DMS153 treated with DMSO at 0.1 percent for 48 hours (cell line): ENCODE data around the gene PLEKHM3.

Experiments used
- DNase-seq: peaks from one replicate; lab custom pipeline; 2025; ENCODE audit not compliant: unreplicated experiment; lab: John Stamatoyannopoulos, UW

The PLEKHM3 gene

GRCh38 chr2:207892716-207893402, 132.5 kb downstream of the PLEKHM3 start:
- DNase-seq: no peak

DNA sequence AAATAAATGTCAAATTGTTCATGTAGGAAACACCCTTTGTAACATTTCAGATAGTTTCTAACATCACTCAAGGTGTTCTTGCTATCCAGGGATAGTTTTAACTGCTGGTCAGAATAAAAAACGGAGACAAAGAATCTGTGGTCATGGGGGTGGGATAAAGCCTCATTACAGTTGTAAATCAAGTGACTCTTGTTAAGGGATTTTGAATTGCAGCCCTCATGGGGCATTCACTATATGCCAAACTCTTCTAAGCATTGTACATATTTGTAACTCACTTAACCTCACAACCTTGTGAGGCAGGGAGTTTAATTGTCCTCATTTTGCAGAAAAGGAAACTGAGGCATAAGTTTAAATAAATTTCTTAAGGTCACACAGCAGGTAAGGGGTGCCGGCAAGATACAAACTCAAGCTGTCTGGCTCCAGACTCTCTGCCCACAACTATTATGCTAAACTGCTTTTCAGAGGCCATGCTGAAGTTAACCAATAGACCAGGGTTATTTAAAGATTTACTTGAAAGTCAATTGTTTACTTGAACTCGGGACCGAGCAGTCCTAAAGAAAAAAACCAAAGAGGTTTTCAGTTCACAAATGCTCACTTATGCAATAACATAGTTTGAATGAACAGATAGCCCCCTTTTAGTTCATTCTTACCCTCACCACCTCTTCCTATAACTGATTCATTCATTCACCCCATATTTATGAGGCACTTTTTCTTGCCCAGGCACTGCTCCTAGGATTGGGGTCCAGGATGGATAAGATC, 134.1 kb downstream of the PLEKHM3 start:
- no peak for DNase-seq

DNA sequence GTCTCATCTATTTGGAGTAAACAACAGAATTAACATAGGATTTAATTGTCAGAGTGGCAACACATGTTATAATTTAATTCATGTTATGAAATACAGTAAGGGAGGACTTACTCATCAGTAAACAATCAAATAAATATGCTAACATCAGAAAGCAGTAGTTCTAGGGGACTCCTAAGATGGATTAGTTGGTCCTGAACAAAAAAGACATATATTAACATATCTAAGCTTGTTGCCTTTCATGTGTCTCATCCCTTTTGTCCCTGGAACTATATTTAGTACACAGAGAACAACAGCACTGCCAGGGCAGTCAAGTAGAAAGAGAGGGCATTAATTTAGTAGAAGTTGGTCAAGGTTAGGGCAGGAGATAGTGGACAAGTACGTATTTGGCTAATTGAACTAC, 137.8 kb downstream of the PLEKHM3 start:
- DNase-seq: no peak

DNA sequence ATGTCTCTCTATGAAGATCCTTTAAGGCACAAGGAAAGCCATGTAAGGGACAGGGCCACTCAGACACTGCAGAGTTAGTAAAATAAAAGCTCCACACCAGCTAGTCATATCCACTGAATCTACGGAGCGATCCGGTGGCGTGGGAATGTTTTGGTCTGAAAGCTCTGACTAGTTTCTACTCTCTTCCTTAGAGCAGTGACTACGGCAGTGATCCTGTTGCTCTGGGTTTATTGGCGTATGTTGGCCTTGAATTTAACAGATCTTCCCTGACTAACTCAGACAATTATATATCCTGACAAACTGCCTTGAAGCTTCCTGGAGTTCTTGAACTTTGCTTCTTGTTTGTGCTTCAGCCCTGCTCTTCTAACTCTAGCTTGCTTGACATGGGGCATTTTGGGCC, 140.3 kb downstream of the PLEKHM3 start:
- DNase-seq: no peak

DNA sequence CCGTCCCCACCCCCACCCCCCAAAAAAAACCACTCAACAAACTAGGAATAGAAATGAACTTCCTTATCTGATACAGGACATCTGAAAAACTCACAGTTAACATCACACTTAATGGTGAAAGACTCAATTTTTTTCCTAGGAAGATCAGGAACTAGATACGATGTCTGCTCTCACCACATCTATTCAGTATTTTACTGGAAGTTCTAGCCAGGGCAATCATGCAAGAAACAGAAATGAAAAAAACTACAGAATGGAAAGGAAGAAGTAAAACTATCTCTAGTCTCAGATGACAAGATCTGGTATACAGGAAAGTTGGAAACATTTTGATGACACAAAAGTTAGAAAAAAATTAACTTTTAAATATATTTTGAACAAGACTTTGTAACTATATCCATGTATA, 141.2 kb downstream of the PLEKHM3 start:
- no peak for DNase-seq

DNA sequence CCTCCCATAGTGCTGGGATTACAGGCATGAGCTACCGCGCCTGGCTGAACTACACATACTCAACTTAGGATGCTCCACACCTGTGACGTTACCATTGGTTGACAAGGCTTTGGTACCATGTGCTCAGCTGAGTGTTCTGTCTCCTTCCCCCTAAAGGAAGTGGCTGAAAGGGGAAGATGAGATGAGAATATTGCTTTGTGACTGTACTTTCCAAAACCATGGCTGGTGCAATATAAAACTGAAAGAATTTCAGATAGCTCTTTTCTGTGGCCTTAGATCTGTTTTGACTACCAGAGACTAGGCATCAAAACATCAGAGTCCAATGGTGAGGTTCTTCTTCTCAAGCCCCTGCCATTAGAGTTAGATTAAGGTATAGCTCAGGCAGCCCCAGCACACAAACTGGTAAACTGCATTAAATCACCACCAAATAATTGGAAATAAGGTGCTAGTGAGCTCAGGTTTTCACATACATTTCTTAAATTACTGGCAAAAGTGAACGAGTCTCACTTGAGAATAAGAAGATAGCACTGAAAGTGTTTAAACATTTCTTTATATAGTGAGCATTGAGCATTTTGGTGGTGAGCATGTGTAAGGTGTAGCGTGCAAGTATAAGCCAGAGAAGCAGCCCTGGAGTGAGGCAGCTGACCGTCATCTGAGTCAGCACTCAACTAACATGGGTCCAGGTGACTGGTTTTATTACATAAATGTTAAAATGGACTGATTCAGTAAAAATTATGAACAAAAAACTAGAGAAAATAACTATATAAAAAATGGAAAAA, 142.1 kb downstream of the PLEKHM3 start:
- no peak for DNase-seq

GRCh38 chr2:207881902-207882301, 143.4 kb downstream of the PLEKHM3 start:
- no peak for DNase-seq

DNA sequence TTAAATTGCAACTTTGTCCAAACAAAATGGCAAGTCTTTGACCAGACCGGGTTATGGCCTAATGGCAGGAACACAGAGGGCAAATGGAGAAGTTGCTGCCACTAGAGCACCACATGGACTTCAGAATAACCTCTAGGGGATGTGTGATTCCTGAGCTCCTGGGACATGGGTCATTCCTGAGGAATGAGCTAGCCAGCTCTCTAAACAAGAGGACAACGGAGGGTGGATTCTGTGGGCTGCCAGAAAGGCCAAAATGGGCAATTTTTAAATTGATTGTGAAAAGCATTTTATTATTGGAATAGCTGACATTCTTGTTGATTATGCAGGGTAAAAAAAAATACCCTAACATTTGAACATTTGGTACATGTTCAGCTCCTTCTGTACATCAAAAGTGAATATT, 145.8 kb downstream of the PLEKHM3 start:
- DNase-seq: no peak

DNA sequence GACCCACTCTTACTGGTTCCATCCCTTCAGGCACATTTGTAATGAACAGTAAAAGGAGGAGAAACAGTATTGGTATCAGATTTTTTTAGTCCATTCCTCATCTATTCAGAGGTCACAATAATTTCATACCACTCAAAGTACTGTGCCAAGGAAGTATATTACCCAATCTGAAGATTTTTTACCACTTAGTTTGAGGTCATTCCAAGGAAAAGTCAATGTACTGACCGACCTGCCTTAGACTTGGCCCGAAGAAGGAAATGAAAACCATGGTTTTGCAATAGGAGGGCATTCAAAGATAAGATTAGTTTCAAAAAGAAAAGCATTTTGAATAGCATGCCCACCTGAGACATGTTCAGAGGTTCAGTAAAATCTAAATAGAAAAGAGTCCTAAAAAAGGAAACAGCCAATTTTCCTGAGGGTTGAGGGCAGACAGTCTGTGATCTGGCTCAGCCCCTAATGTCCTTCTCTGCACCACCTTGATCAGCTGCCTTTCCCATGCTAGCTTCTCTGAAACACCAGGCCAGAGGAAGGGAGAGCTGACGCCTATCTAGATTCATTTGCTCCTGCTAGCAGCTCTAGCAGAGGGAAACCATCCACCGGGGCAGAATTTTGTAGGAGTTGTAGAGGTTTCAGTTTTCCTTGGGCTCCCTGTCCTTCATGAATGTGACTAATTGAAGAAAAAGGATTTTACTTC, 148.3 kb downstream of the PLEKHM3 start:
- no peak for DNase-seq

GRCh38 chr2:207875473-207876212, 149.7 kb downstream of the PLEKHM3 start:
- DNase-seq: no peak

GRCh38 chr2:207873794-207874193, 151.5 kb downstream of the PLEKHM3 start:
- no peak for DNase-seq

GRCh38 chr2:207871911-207872310, 153.4 kb downstream of the PLEKHM3 start:
- DNase-seq: no peak

- DNase-seq: no peak
These were observed 153.8 kb downstream of the PLEKHM3 start for GRCh38 chr2:207871506-207871905.

DNA sequence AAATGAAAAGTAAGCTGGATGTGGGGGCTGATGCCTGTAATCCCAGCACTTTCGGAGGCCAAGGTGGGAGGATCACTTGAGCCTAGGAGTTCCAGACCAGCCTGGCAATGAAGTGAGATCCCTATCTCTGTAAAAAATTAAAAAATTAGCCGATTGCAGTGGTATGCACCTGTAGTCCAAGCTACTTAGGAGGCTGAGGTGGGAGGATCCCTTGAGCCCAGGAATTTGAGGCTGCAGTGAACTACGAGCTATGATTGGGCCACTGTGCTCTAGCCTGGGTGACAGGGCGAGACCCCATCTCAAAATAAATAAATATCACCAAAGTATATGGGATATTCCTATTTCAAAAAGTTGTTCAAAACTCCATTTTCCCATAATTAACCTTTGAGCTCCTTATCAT, 154.5 kb downstream of the PLEKHM3 start:
- no peak for DNase-seq

- DNase-seq: no peak
These were observed 155.2 kb downstream of the PLEKHM3 start for GRCh38 chr2:207869784-207870778.

GRCh38 chr2:207868855-207869596, 156.3 kb downstream of the PLEKHM3 start:
- DNase-seq: no peak

GRCh38 chr2:207867905-207868304, 157.4 kb downstream of the PLEKHM3 start:
- no peak for DNase-seq

GRCh38 chr2:207867056-207867455, 158.3 kb downstream of the PLEKHM3 start:
- no peak for DNase-seq

DNA sequence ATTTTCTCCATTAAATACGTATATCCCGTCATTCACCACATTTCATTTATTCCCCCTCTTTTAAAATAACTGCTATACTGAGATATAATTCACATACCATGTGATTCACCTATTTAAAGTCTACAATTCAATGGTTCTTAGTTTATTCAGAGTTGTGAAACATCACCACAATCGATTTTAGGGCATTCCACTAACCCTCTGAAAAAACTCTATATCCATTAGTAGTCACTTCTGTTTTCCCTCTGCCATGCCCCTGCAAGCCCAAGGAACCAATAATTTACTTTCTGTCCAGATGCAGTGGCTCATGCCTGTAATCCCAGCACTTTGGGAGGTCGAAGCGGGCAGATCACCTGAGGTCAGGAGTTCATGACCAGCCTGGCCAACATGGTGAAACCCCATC, 160.1 kb downstream of the PLEKHM3 start:
- no peak for DNase-seq
